ENCODE results near the gene PYCARD. TPM values are rescaled to one million over a fixed set of nuclear protein-coding genes. Genes with fewer than 3 reads are reported as not detected.
"Not testable (repeated sequence)": the region's sequence is repeated elsewhere in the genome, so short reads cannot be mapped to it uniquely, and the experiment has no call there.

The PYCARD gene
- total and polyA plus RNA-seq, 12 donors, result 3.2 to 54.4 (median 23.7) TPM

DNA sequence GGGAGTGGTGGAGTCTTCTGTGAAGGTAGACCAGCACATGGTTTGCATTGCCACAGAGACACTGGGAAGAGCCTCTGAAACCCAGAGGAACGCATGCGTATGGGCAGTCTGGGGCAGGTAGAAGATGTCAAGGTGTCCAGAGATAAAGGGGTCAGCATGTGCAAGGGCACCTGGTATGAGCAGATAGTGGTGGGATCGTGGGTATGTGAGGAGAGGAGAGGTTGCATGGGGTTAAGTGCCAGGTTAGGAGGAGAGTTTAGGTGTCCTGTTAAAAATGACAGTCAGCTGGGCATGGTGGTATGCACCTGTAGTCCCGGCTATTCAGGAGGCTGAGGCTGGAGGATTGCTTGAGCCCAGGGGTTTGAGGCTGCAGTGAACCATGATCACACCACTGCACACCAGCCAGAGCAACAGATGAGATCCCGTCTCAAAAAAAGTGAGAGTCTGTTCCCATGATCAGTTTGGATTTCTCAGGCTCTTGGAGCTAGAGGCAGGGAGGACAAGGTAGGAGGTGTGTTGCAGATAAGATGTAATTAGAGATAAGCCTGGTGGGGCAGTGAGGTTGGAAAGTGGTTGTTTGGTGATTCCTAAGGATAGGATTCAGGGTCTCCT lies 3.0 kb downstream of the PYCARD start:
- WGBS, 4 donors, result 89 to 95% (median 91%) methylated on average over 5 of the region's 5 CpGs
- Histone ChIP-seq H3K27me3 (no peaks in the 10 kb centered on the region), H3K27ac (no peak overlapping the region), H3K9me3 (replicated peaks in 1 of 3) (no peaks in the 10 kb centered on the region), H3K4me3 (no peak overlapping the region), H3K4me1 (replicated peaks in 1 of 2) (peaks cover 0 to 13% of the 10 kb centered on the region in 2 donors), H3K36me3 (replicated peaks in 1 of 2) (peaks cover 0 to 28% of the 10 kb centered on the region in 2 donors)
- DNase-seq, result no peak
- TF ChIP-seq, protein P1, sequence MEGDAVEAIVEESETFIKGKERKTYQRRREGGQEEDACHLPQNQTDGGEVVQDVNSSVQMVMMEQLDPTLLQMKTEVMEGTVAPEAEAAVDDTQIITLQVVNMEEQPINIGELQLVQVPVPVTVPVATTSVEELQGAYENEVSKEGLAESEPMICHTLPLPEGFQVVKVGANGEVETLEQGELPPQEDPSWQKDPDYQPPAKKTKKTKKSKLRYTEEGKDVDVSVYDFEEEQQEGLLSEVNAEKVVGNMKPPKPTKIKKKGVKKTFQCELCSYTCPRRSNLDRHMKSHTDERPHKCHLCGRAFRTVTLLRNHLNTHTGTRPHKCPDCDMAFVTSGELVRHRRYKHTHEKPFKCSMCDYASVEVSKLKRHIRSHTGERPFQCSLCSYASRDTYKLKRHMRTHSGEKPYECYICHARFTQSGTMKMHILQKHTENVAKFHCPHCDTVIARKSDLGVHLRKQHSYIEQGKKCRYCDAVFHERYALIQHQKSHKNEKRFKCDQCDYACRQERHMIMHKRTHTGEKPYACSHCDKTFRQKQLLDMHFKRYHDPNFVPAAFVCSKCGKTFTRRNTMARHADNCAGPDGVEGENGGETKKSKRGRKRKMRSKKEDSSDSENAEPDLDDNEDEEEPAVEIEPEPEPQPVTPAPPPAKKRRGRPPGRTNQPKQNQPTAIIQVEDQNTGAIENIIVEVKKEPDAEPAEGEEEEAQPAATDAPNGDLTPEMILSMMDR (IDR thresholded peaks at IDR 0.05), result no peak
- no peak for TF ChIP-seq POLR2A (IDR thresholded peaks at IDR 0.05)
- intact Hi-C loops (cut with DNase I), result loop anchor here in 1 of 2 donors (10.0 kb wide), 2 partner anchors 215 to 245 kb away; partner anchors contain the start of genes HSD3B7 and ZNF843

DNA sequence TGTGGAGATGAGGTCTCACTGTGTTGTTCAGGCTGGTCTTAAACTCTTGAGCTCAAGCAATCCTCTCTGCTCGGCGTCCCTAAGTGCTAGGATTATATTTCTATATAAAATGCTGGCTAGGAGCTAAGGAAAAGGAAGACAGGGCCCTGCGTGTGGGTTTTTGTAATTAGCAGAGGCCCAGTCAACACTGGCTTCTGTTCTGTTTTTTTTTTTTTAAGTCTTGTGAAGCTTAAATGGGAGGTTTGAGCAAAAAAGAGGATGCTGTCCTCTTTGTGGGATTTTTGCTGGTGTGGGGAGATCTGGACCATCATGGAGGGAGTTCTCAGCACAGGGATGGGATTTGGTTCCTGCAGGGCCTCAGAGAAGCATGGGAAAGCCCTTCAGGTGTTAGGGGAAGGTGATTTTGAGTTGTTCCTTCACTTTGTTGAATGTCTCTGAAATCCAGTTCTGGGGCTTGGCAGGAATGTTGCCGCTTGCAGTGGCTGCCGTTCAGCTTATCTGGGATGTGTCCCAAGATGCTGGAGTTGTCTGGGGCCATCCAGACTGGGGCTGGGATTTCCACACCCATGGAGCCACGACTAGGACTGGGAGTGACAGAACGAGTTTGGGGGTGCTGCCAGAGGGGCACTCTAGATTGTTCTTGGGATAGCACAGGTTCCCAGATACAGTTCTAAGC lies 4.2 kb downstream of the PYCARD start:
- peaks cover 0 to 11% of the 10 kb centered on the region in 2 donors for H3K4me1 ChIP-seq (replicated peaks in 1 of 2)
- TF ChIP-seq, protein P1 (IDR thresholded peaks at IDR 0.05), result no peak
- DNase-seq, result no peak
- H3K4me3 ChIP-seq, result no peak overlapping the region
- no peaks in the 10 kb centered on the region for H3K27me3 ChIP-seq
- peaks cover 0 to 40% of the 10 kb centered on the region in 2 donors for H3K36me3 ChIP-seq (replicated peaks in 1 of 2)
- 66 to 85% (median 75%) methylated on average over 3 to 7 of the region's 7 CpGs for WGBS, 4 donors
- no peaks in the 10 kb centered on the region for H3K9me3 ChIP-seq (replicated peaks in 1 of 3)
- H3K27ac ChIP-seq, result no peak overlapping the region
- intact Hi-C loops (cut with DNase I), result no loop called here

DNA sequence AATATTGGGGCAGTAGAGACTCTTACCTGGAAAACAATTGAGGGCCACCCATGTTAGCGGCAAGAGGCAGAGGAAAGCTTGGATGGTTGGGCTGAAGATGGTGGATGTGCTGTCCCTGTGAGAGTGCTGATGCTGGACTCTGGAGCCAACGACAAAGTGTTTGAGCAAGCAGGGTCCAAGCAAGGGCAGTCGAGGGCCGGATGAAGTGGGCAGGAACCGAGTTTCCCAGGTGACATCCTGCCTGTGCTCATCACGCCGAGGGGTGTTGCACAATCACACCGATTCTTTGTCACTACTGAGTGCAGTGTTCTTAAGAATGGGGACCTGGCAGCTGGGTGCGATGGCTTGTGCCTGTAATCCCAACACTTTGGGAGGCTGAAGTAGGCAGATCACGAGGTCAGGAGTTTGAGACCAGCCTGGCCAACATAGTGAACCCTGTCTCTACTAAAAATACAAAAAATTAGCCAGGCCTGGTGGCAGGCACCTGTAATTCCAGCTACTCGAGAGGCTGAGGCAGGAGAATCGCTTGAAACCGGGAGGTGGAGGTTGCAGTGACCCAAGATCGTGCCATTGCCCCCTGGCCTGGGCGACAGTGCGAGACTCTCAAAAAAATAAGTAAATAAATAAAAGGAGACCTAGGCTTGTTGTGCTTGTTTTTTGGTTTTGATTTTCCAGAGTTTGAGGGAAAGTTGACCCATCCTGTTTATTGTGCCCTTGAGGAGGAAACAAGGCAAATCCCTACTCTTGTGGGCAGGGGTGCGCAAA lies 6.1 kb downstream of the PYCARD start:
- H3K36me3 ChIP-seq (replicated peaks in 1 of 2), result peaks cover 0 to 59% of the 10 kb centered on the region in 2 donors
- WGBS, 4 donors, result 81 to 84% (median 84%) methylated on average over 14 to 17 of the region's 17 CpGs
- no peaks in the 10 kb centered on the region for H3K9me3 ChIP-seq (replicated peaks in 1 of 3)
- intact Hi-C loops (cut with DNase I), result no loop called here
- H3K27ac ChIP-seq, result no peak overlapping the region
- no peaks in the 10 kb centered on the region for H3K27me3 ChIP-seq
- peaks cover 0 to 2% of the 10 kb centered on the region in 2 donors for H3K4me1 ChIP-seq (replicated peaks in 1 of 2)
- no peak overlapping the region for H3K4me3 ChIP-seq
- TF ChIP-seq, protein P1 (IDR thresholded peaks at IDR 0.05), result no peak
- DNase-seq, result no peak

DNA sequence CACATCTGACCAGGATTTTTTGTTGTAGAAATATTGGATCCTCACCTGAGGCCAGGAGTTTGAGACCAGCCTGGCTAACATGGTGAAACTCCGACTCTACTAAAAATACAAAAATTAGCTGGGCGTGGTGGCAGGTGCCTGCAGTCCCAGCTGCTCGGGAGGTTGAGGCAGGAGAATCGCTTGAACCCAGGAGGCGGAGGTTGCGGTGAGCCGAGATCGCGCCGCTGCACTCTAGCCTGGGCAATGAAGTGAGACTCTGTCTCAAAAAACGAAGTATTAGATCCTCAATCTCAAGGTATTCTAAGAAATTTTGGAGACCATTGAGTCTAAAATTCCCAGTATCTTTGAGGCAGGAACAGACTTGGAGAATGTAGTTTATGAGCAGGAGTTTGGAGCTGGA lies 6.7 kb downstream of the PYCARD start:
- H3K9me3 ChIP-seq (replicated peaks in 1 of 3); intact Hi-C loops (cut with DNase I); H3K4me1 ChIP-seq (replicated peaks in 1 of 2); H3K27me3 ChIP-seq; H3K27ac ChIP-seq; DNase-seq; H3K4me3 ChIP-seq: not testable (repeated sequence)
- WGBS, 4 donors, result 94 to 97% (median 96%) methylated on average over 11 of the region's 11 CpGs
- H3K36me3 ChIP-seq (replicated peaks in 1 of 2), result peaks cover 0 to 65% of the 10 kb centered on the region in 2 donors

Measured in adrenal gland (tissue), 12 donors.